Mesenchymal stem cell (in vitro differentiated cells and primary cell): Measurements from ENCODE around the gene MDFI.

Source experiments
- DNase-seq: peaks from one replicate; pipeline ENCODE4 v3.0.0-alpha.2; 2013
- H2AFZ ChIP-seq: one replicate; pipeline ENCODE4 v1.6.1; 2013; ENCODE audit warnings: low read depth, mild to moderate bottlenecking, control low read depth, inconsistent platforms, low read length, moderate library complexity
- H2AK5ac ChIP-seq: 2 replicates; pipeline ENCODE4 v1.6.1; 2013; ENCODE audit warnings: low read length, moderate library complexity, mild to moderate bottlenecking, inconsistent platforms; ENCODE audit not compliant: severe bottlenecking
- H2BK120ac ChIP-seq: one replicate; pipeline ENCODE4 v1.6.1; 2013; ENCODE audit warnings: low read depth, mild to moderate bottlenecking, inconsistent platforms, low read length, moderate library complexity
- H2BK12ac ChIP-seq, 2 experiments: one replicate each; pipeline ENCODE4 v1.6.1; 2013; ENCODE audit warnings: inconsistent platforms in 2 of 2, low read length in 2 of 2, mild to moderate bottlenecking in 2 of 2, moderate library complexity in 2 of 2, control low read depth in 1 of 2
- H2BK15ac ChIP-seq: one replicate; pipeline ENCODE4 v1.6.1; 2013; ENCODE audit warnings: mild to moderate bottlenecking, low read depth, inconsistent platforms; ENCODE audit not compliant: poor library complexity, severe bottlenecking
- H2BK5ac ChIP-seq: 2 replicates; pipeline ENCODE4 v1.6.1; 2013; ENCODE audit warnings: low read depth, mild to moderate bottlenecking, low read length, control low read depth, inconsistent platforms; ENCODE audit not compliant: poor library complexity, severe bottlenecking
- H3K14ac ChIP-seq, 2 experiments: one replicate each; pipeline ENCODE4 v1.6.1; 2013; ENCODE audit warnings: inconsistent platforms in 2 of 2, low read length in 2 of 2, control low read depth in 1 of 2, mild to moderate bottlenecking in 1 of 2, moderate library complexity in 1 of 2
- H3K18ac ChIP-seq, 2 experiments: one replicate each; pipeline ENCODE4 v1.6.1; 2013; ENCODE audit warnings: inconsistent platforms in 2 of 2, low read length in 2 of 2, control low read depth in 1 of 2, low read depth in 1 of 2, mild to moderate bottlenecking in 1 of 2
- H3K23ac ChIP-seq, 2 experiments: one replicate each; pipeline ENCODE4 v1.6.1; 2013; ENCODE audit warnings: inconsistent platforms in 2 of 2, low read length in 2 of 2, mild to moderate bottlenecking in 2 of 2, moderate library complexity in 2 of 2, control low read depth in 1 of 2
- H3K27ac ChIP-seq: 2 replicates; pipeline ENCODE4 v1.5.1; 2013; ENCODE audit warnings: mild to moderate bottlenecking, moderate library complexity, low read length, control low read depth, inconsistent platforms; ENCODE audit not compliant: poor library complexity, severe bottlenecking
- H3K27me3 ChIP-seq, 2 experiments: 2 replicates each; pipeline versions ENCODE4 v1.6.1 to v1.7.0; 2013; ENCODE audit warnings: low read length in 2 of 2, mild to moderate bottlenecking in 2 of 2, moderate library complexity in 2 of 2, control low read depth in 1 of 2, inconsistent platforms in 1 of 2; ENCODE audit not compliant: control insufficient read depth in 1 of 2, insufficient read depth in 1 of 2
- H3K36me3 ChIP-seq, 2 experiments: 2 replicates each; pipeline versions ENCODE4 v1.6.1 to v1.7.0; 2013; ENCODE audit warnings: low read length in 2 of 2, control low read depth in 1 of 2, inconsistent platforms in 1 of 2, low read depth in 1 of 2, mild to moderate bottlenecking in 1 of 2; ENCODE audit not compliant: insufficient read depth in 2 of 2, control insufficient read depth in 1 of 2
- H3K4ac ChIP-seq, 2 experiments: one replicate each; pipeline ENCODE4 v1.6.1; 2013; ENCODE audit warnings: inconsistent platforms in 2 of 2, low read length in 2 of 2, mild to moderate bottlenecking in 2 of 2, moderate library complexity in 2 of 2, control low read depth in 1 of 2, low read depth in 1 of 2
- H3K4me1 ChIP-seq: 2 replicates; pipeline ENCODE4 v1.6.1; 2013; ENCODE audit warnings: low read depth, low read length, control low read depth; ENCODE audit not compliant: control insufficient read depth, insufficient read depth
- H3K4me2 ChIP-seq: 2 replicates; pipeline ENCODE4 v1.6.1; 2013; ENCODE audit warnings: low read length, mild to moderate bottlenecking, inconsistent platforms; ENCODE audit not compliant: poor library complexity, severe bottlenecking
- H3K4me3 ChIP-seq, 2 experiments: 2 replicates each; pipeline versions ENCODE4 v1.5.1 to v1.7.0; 2013; ENCODE audit warnings: low read length in 2 of 2, mild to moderate bottlenecking in 2 of 2, control low read depth in 1 of 2, low read depth in 1 of 2; ENCODE audit not compliant: insufficient read depth in 1 of 2
- H3K79me1 ChIP-seq: replicated peaks from 2 replicates; pipeline ENCODE4 v1.6.1; 2013; ENCODE audit warnings: mild to moderate bottlenecking, control low read depth, low read length, inconsistent platforms; ENCODE audit not compliant: poor library complexity, severe bottlenecking
- H3K9ac ChIP-seq: 2 replicates; pipeline ENCODE4 v1.7.0; 2013; ENCODE audit warnings: mild to moderate bottlenecking, low read length, moderate library complexity
- H3K9me3 ChIP-seq: 2 replicates; pipeline ENCODE4 v1.7.0; 2013; ENCODE audit warnings: mild to moderate bottlenecking, low read length; ENCODE audit not compliant: control insufficient read depth
- H4K8ac ChIP-seq: one replicate; pipeline ENCODE4 v1.6.1; 2013; ENCODE audit warnings: inconsistent platforms, mild to moderate bottlenecking, low read length, moderate library complexity
- H4K91ac ChIP-seq: one replicate; pipeline ENCODE4 v1.6.1; 2013; ENCODE audit warnings: mild to moderate bottlenecking, low read length, inconsistent platforms
- WGBS: methylation state at CpG from one replicate; pipeline ENCODE4 v1.1.7; 2013; ENCODE audit warnings: mixed read lengths; 5-methylcytosine and 5-hydroxymethylcytosine counted together

The MDFI gene

GRCh38 chr6:41607736-41608135 is 30.5 kb upstream of the MDFI start:
- H3K4me3 ChIP-seq = no peak overlapping the region
- no peak overlapping the region for H4K91ac ChIP-seq
- no peak overlapping the region for H3K27ac ChIP-seq
- no peak overlapping the region for H3K9ac ChIP-seq
- H2AK5ac ChIP-seq = no peak overlapping the region
- H3K9me3 ChIP-seq = peaks cover 5% of the 10 kb centered on the region
- no peak overlapping the region for H2BK5ac ChIP-seq
- H4K8ac ChIP-seq = no peak overlapping the region
- no peak overlapping the region for H3K23ac ChIP-seq
- H3K79me1 ChIP-seq = no peaks in the 10 kb centered on the region
- H3K36me3 ChIP-seq = no peaks in the 10 kb centered on the region
- H2AFZ ChIP-seq = no peak overlapping the region
- WGBS = 86% methylated on average over 9 of the region's 9 CpGs
- no peak overlapping the region for H3K14ac ChIP-seq
- H2BK120ac ChIP-seq = no peak overlapping the region
- H3K18ac ChIP-seq = no peak overlapping the region
- H2BK15ac ChIP-seq = no peak overlapping the region
- H2BK12ac ChIP-seq = no peak overlapping the region
- DNase-seq = no peak
- H3K4ac ChIP-seq = no peak overlapping the region
- H3K4me1 ChIP-seq = peaks cover 3% of the 10 kb centered on the region
- H3K27me3 ChIP-seq = peaks cover 0 to 3% of the 10 kb centered on the region in 2 experiments
- no peak overlapping the region for H3K4me2 ChIP-seq

GRCh38 chr6:41608443-41609151 is 29.7 kb upstream of the MDFI start:
- Histone ChIP-seq H2AK5ac (peak overlapping the region; percentile 53), H3K14ac (no peak overlapping the region), H3K18ac (no peak overlapping the region), H2BK15ac (no peak overlapping the region), H3K9ac (no peak overlapping the region), H4K8ac (no peak overlapping the region), H4K91ac (no peak overlapping the region), H2BK5ac (no peak overlapping the region), H3K27me3 (peaks cover 0 to 3% of the 10 kb centered on the region in 2 experiments), H2BK120ac (no peak overlapping the region), H3K9me3 (peaks cover 10% of the 10 kb centered on the region), H3K23ac (no peak overlapping the region), H3K4ac (no peak overlapping the region), H2BK12ac (peak overlapping the region in 1 of 2 experiments; percentile 15), H3K36me3 (no peaks in the 10 kb centered on the region), H3K4me3 (no peak overlapping the region), H2AFZ (no peak overlapping the region), H3K27ac (no peak overlapping the region), H3K4me2 (no peak overlapping the region), H3K4me1 (peaks cover 2% of the 10 kb centered on the region), H3K79me1 (no peaks in the 10 kb centered on the region)
- DNase-seq = no peak
- 73% methylated on average over 11 of the region's 11 CpGs for WGBS

- no peak overlapping the region for H3K9ac ChIP-seq
- no peak overlapping the region for H3K14ac ChIP-seq
- no peak overlapping the region for H4K8ac ChIP-seq
- no peak overlapping the region for H3K4me2 ChIP-seq
- no peak overlapping the region for H3K4ac ChIP-seq
- H2BK12ac ChIP-seq = no peak overlapping the region
- H3K4me3 ChIP-seq = no peak overlapping the region
- no peak overlapping the region for H3K27ac ChIP-seq
- no peak overlapping the region for H4K91ac ChIP-seq
- WGBS = 100% methylated on average over 2 of the region's 2 CpGs
- no peaks in the 10 kb centered on the region for H3K36me3 ChIP-seq
- no peak overlapping the region for H2AFZ ChIP-seq
- H3K79me1 ChIP-seq = no peaks in the 10 kb centered on the region
- no peak overlapping the region for H2AK5ac ChIP-seq
- H3K4me1 ChIP-seq = peaks cover 2% of the 10 kb centered on the region
- no peak overlapping the region for H2BK5ac ChIP-seq
- H3K9me3 ChIP-seq = peaks cover 20% of the 10 kb centered on the region
- no peak overlapping the region for H3K23ac ChIP-seq
- no peak overlapping the region for H2BK15ac ChIP-seq
- no peak overlapping the region for H2BK120ac ChIP-seq
- no peak overlapping the region for H3K18ac ChIP-seq
- H3K27me3 ChIP-seq = peaks cover 10 to 23% of the 10 kb centered on the region in 2 experiments
- DNase-seq = no peak
Measured at GRCh38 chr6:41614715-41615114, 23.6 kb upstream of the MDFI start.

GRCh38 chr6:41615311-41615710 is 23.0 kb upstream of the MDFI start:
- no peak overlapping the region for H2AFZ ChIP-seq
- no peak overlapping the region for H3K9ac ChIP-seq
- no peak overlapping the region for H2BK5ac ChIP-seq
- no peak overlapping the region for H3K18ac ChIP-seq
- no peak overlapping the region for H3K4me3 ChIP-seq
- H3K36me3 ChIP-seq = no peaks in the 10 kb centered on the region
- WGBS = 92% methylated on average over 6 of the region's 7 CpGs
- H2BK15ac ChIP-seq = no peak overlapping the region
- no peak overlapping the region for H2AK5ac ChIP-seq
- H3K27me3 ChIP-seq = peaks cover 10 to 23% of the 10 kb centered on the region in 2 experiments
- H3K23ac ChIP-seq = no peak overlapping the region
- H3K14ac ChIP-seq = no peak overlapping the region
- no peaks in the 10 kb centered on the region for H3K79me1 ChIP-seq
- H4K91ac ChIP-seq = no peak overlapping the region
- H2BK120ac ChIP-seq = no peak overlapping the region
- no peak overlapping the region for H3K4me2 ChIP-seq
- H3K27ac ChIP-seq = no peak overlapping the region
- H2BK12ac ChIP-seq = no peak overlapping the region
- no peaks in the 10 kb centered on the region for H3K4me1 ChIP-seq
- peaks cover 22% of the 10 kb centered on the region for H3K9me3 ChIP-seq
- H4K8ac ChIP-seq = no peak overlapping the region
- DNase-seq = no peak
- H3K4ac ChIP-seq = no peak overlapping the region
